HG03135 (cell line): ENCODE measurements around the gene DIPK1B.
"Not testable (repeated sequence)": the region's sequence is repeated elsewhere in the genome, so short reads cannot be mapped to it uniquely, and the experiment has no call there.

ENCODE experiments used
- ATAC-seq: cut with Tn5 transposase; IDR thresholded peaks from one replicate; pipeline ENCODE4 v1.9.1; 2021; ENCODE audit warnings: mild to moderate bottlenecking, moderate library complexity; ENCODE audit not compliant: unreplicated experiment

Gene DIPK1B

DNA sequence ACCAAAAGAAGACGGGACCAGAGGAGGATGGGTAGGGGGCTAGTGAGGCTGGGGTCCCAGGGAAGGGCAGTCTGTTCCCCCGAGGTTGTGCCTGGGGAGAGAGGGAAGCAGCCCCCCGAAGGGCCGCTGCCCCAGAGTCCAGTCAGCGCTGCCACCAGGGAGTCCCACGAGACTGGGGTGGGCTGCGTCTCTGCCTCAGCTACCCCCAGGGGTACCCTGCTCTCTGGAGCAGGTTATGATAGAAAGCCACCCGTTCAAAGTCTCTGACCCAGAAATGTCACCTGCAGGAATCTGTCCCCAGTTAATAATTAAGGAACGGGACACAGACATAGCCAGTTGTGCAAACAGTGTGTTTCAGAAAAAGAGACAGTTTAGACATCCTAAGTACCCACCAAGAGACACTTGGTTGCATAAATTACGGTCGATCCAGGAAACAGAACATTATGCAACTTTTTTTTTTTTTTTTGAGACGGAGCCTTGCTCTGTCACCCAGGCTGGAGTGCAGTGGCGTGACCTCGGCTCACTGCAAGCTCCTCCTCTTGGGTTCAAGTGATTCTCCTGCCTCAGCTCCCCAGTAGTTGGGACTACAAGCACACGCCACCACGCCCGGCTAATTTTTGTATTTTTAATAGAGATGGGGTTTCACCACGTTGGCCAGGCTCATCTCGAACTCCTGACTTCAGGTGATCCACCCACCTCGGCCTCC, 14.4 kb upstream of the DIPK1B start:
- ATAC-seq: no peak

DNA sequence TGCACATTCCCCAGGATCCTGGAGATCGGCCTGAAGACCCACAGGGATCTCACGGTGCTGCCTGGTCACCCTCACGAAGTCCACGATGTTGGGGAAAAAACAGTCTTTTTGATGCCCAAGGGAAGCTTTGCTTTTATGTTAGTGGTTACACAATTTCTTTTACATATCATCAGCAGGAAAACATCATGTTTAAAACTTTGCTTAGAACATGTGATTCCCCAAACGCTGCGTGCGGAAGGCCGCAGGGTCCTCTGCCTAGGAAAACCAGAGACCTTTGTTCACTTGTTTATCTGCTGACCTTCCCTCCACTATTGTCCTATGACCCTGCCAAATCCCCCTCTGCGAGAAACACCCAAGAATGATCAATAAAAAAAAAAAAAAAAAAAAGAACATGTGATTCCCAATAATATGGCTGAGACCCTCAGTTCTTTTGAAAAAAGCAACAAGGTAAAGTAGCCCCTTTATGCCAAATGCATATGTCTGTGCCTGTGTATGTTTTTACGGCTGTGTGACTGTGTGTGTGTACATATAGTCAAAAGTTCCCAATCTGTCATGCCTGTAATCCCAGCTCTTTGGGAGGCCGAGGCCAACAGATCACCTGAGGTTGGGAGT, 13.6 kb upstream of the DIPK1B start:
- ATAC-seq: no peak

GRCh38 chr9:136700304-136700703, 12.1 kb upstream of the DIPK1B start:
- no peak for ATAC-seq

GRCh38 chr9:136700959-136701667, 11.3 kb upstream of the DIPK1B start:
- ATAC-seq: no peak

- ATAC-seq: no peak
These were observed 10.7 kb upstream of the DIPK1B start for GRCh38 chr9:136701668-136702053.

DNA sequence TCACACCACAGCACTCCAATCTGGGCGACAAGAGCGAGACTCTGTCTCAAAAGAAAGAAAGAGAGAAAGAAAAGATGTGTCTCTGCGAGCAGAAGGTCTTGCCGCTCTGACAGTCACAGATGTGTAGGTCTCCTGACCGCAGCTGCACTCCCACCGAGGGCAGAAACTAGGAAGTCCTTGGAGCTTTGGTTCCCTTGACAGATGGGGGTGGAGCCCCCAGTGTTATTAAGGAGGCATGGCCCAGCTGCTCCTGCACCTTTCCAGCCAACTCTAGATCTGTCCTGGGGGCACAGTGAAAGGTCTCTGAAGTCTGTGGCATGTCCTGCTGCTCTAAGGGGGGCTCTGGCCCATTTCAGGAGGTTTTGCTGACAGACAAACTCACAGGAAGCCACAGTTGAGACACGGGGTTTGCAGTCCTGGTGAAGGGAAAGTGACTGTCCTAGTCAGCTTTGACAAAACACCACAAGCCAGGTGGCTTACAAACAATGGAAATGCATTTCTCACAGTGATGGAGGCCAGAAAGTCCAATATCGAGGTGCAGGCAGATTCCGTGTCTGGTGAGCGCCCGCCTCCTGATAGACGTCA, 9.0 kb upstream of the DIPK1B start:
- ATAC-seq: no peak

DNA sequence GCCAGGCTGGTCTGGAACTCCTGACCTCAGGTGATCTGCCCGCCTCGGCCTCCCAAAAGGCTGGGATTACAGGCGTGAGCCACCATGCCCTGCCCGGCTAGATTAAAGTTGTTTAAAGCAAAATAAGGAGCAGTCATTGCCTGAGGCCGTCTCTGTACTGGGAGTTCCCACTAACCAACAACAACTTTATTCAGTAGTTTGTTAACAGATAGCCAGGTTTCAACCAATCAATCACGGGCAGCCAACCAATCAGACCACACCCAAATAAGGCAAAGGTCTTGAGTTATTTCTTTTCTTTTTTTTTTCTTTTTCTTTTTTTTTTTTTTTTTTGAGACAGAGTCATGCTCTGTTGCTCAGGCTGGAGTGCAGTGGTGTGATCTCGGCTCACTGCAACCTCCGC, 7.6 kb upstream of the DIPK1B start:
- ATAC-seq: not testable (repeated sequence)

DNA sequence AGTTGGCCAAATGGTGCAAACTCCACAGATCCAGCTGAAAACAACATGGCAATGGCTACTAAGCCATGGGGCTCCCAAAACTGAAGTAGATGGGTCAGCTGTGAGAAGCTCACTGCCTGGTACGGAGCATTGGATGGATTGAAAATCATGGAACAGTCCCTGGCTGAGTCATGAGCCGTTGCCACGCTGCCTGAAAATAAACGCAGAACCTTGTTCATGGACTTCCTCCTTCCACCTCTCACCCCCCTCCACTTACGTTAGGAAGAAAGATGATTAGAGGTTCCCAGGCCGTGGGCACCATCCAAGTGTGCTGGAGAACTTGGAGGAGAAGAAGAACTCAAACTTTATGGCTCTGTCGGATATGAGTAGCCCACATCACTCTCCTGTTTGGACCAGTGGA, 6.8 kb upstream of the DIPK1B start:
- ATAC-seq: no peak

DNA sequence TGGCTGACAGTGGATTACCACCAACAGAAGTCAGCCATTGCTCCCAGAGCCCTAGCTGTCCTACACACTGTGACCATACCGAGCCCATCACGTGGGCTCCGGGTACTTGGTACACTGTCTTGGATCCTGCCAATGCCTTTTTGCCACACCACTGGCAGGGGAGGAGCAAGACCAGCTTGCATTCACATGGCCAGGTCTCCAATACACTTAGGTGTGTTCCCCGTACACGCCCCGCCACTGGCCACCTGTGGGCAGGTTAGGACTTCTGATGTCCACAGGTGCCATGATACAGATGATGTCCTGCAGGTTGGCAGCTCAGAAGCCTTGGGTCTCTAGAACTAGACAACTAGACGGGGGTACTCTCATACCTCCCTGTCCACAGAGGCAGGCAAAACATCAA, 5.4 kb upstream of the DIPK1B start:
- no peak for ATAC-seq

GRCh38 chr9:136707849-136708517, 4.4 kb upstream of the DIPK1B start:
- no peak for ATAC-seq

DNA sequence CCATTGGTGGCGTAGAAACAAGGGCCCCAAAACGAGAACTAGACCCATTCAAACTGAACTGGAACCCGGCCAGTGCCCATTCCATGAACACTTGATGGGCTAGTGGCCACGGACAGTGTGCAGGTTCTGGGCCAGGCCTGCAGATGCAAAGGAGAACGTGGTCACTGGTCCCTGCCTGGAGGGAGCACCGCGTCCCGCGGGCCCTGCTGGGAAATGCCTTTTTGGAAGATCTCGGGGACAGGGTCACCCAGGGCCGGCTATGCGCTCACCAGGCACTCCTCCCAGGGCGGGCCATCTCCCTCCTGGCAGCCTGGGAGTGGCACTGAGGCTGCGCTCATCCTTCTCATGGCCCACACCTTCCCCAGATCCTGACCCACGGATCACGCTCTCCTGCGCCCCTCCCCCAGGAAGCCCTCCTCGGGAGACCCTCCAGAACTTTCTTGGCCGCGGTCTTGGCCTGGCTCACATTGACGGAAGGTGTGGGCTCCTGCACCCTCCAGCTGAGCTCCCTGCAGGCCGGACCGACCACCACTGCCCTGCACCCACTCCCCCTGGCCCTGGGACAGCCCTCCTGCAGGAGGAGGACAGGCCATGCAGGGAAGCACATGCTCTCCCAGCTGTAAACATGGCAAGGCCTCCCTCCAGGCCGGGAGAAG, 2.8 kb upstream of the DIPK1B start:
- no peak for ATAC-seq

GRCh38 chr9:136710543-136710942, 1.8 kb upstream of the DIPK1B start:
- no peak for ATAC-seq

- ATAC-seq: not testable (repeated sequence)
These were observed 1.1 kb upstream of the DIPK1B start for GRCh38 chr9:136711219-136711648.

DNA sequence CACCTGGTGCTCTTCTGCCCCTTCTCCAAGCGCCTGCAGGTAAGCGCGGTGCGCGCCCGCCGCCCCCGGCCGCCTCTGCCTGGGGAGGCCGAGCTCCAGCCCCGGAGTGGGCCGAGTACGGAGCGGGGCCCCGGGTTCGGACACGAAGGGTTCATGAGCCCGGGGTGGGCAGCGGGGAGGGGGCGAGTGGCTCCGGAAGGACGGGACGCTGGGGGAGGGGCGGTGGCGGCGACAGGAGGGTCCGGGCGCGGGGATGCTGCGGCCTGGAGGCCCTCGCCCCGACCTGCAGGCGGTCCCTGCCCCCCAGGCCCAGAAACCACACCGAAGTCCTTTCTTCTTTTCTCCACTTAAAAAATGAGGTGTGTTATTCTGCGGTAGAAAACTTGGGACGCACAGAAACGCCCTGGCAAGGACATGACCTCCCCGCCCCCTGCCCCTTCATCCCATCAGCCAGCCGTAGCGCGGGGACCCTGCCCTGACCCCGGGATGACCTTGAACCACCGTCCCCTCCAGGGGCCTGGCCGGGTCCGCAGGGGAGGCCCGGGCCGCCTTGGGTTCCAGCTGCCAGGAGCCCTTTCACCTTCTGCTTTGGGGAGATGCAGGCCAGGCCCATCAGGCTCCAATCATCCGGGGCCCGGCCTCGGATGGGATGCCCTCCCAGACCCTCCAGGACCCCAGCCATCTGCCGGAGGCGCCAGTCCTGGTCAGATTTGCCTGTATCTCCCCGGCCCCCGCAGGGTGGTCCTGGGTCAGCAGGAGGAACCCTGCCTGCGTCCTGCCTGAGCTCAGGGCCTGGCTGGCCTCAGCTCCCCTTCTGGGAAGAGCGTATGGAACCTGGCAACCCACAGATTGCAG, 545 bp downstream of the DIPK1B start:
- no peak for ATAC-seq

- no peak for ATAC-seq
These were observed 1.2 kb downstream of the DIPK1B start for GRCh38 chr9:136713550-136713949.

DNA sequence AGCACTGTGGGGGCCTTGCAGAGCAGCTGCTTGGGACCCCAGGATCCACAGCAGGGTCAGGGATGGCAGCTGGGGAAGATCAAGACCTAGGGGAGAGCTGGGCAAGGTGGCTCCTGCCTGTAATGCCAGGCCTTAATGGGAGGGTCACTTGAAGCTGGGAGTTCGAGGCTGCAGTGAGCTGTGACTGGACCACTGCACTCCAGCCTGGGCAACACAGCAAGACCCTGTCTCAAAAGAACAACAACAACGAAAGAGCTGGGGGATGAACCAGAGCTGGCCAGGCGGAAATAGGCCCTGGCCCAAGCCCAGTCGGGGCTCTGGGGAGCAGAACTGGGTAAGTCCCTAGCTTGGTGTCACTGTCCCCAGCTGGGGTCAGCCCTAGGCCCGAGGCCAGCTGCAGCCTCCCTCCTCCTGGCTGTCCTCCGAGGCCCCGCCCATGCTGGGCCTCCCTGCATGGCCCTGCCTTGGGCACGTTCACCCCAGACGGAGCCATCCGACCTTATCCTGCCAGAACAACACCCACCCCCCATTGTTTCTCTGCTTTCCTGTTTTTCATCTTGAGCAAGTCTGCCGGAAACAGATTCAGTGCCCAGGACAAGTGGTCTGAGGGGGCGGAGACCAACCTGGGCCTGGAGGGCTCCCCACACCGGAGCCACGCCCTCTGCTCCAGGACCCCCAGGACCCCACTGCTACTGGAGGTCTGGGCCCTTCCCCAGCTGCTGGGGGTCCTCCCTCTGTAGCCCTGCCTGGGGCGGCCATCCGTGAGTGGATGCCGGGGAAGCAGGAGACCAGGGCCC, 1.9 kb downstream of the DIPK1B start:
- ATAC-seq: no peak

- ATAC-seq: no peak
These were observed 2.5 kb downstream of the DIPK1B start for GRCh38 chr9:136714893-136715274.

DNA sequence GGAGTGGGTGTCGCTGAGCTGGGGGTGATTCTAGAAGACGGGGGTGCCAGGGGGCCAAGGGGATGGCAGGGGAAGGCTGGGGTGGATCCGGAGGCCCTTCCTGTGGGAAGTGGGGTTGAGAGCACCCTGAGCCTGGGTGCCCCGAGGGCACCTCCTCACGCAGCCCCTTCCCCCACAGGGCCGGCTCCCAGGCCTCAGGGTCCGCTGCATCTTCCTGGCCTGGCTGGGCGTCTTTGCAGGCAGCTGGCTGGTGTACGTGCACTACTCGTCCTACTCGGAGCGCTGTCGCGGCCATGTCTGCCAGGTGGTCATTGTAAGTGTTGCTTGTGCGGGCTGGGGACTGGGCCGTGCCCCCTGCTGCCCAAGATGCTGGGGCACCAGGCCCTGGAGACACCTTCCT, 5.0 kb downstream of the DIPK1B start:
- no peak for ATAC-seq
